BLaER1 (cell line): Measurements from ENCODE around the gene PPP1R12B.

ENCODE experiments used
- H3K27ac ChIP-seq: shearing (Covaris generic); formaldehyde crosslinking; 2 replicates; pipeline ENCODE4 v1.8.1; 2022
- H3K27me3 ChIP-seq: shearing (Covaris generic); formaldehyde crosslinking; 2 replicates; pipeline ENCODE4 v1.8.1; 2022
- H3K36me3 ChIP-seq: shearing (Covaris generic); formaldehyde crosslinking; 2 replicates; pipeline ENCODE4 v1.8.1; 2022
- H3K4me1 ChIP-seq: shearing (Covaris generic); formaldehyde crosslinking; 2 replicates; pipeline ENCODE4 v1.8.1; 2022
- H3K4me2 ChIP-seq: shearing (Covaris generic); formaldehyde crosslinking; 2 replicates; pipeline ENCODE4 v1.8.1; 2022
- H3K4me3 ChIP-seq: shearing (Covaris generic); formaldehyde crosslinking; 2 replicates; pipeline ENCODE4 v1.8.1; 2022
- H3K9ac ChIP-seq: shearing (Covaris generic); formaldehyde crosslinking; 2 replicates; pipeline ENCODE4 v1.8.1; 2022
- H3K9me3 ChIP-seq: shearing (Covaris generic); formaldehyde crosslinking; 2 replicates; pipeline ENCODE4 v1.8.1; 2022
- H4K20me1 ChIP-seq: shearing (Covaris generic); formaldehyde crosslinking; 2 replicates; pipeline ENCODE4 v1.8.1; 2022
- Cebpa-rat ChIP-seq: shearing (Covaris generic); IDR thresholded peaks from 2 replicates; pipeline ENCODE4 v1.8.1; 2022

PPP1R12B gene

GRCh38 chr1:202316186-202316585 is 32.3 kb upstream of the PPP1R12B start:
- H3K4me1 ChIP-seq, result peaks cover 41% of the 10 kb centered on the region
- no peaks in the 10 kb centered on the region for H3K27me3 ChIP-seq
- no peak overlapping the region for H3K27ac ChIP-seq
- H3K36me3 ChIP-seq, result peaks cover 41% of the 10 kb centered on the region
- H3K4me2 ChIP-seq, result no peak overlapping the region
- no peaks in the 10 kb centered on the region for H3K9me3 ChIP-seq
- TF ChIP-seq Cebpa-rat, result no peak
- H3K4me3 ChIP-seq, result no peak overlapping the region
- no peak overlapping the region for H3K9ac ChIP-seq
- no peaks in the 10 kb centered on the region for H4K20me1 ChIP-seq

- no peak for TF ChIP-seq Cebpa-rat
- Histone ChIP-seq H3K4me2 (no peak overlapping the region), H4K20me1 (no peaks in the 10 kb centered on the region), H3K4me1 (peaks cover 23% of the 10 kb centered on the region), H3K27ac (no peak overlapping the region), H3K27me3 (no peaks in the 10 kb centered on the region), H3K4me3 (no peak overlapping the region), H3K36me3 (peaks cover 41% of the 10 kb centered on the region), H3K9ac (no peak overlapping the region), H3K9me3 (no peaks in the 10 kb centered on the region)
These were observed 30.3 kb upstream of the PPP1R12B start for GRCh38 chr1:202317941-202318925.

DNA sequence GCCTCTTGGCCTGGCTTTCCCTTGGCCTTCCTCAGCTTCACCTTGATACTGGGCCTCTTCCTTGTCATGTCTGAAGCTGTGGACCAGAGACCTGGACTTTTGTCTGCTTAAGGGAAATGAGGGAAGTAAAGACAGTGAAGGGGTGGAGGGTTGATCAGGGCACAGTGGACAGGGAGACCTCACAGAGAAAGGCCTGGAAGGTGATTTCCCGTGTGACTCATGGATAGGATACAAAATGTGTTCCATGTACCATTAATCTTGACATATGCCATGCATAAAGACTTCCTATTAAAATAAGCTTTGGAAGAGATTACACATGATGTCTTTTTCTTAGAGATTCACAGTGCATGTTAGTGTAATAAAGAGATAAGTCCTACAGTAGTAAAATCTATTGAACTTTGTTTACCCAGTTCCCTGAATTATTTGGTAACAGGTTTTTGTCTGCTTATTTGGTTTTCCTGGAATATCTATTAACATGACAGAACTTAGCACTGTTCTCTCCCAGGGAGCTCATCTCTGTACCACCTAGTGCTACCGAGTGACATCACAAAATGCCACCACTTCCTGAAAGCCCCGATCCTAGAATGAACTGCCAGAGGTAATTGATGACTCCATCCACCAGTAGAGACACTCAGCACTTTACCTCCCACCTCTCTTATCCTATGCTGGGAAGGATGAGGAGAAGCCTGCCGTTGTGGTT is 29.0 kb upstream of the PPP1R12B start:
- Histone ChIP-seq H3K4me2 (no peak overlapping the region), H4K20me1 (no peaks in the 10 kb centered on the region), H3K27ac (no peak overlapping the region), H3K4me1 (peaks cover 21% of the 10 kb centered on the region), H3K27me3 (no peaks in the 10 kb centered on the region), H3K9me3 (no peaks in the 10 kb centered on the region), H3K4me3 (no peak overlapping the region), H3K36me3 (peaks cover 40% of the 10 kb centered on the region), H3K9ac (no peak overlapping the region)
- TF ChIP-seq Cebpa-rat, result no peak

DNA sequence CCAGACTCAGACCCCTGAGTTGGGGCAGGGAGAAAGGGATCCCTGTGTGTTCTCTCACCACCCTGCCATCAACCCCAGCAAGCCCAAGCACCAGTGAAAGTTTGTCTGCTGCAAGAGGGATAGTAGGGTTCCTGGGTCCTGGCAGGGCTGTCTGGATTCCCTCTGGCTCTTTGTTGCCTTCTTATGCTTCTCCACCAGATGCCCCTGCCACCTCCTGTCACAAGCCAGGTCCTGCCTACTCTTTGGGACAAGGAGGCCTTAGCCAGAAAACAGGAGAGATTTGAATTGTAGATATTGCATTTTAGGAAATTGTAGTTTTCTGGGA is 28.5 kb upstream of the PPP1R12B start:
- TF ChIP-seq Cebpa-rat, result no peak
- Histone ChIP-seq H3K9me3 (no peaks in the 10 kb centered on the region), H3K4me3 (no peak overlapping the region), H3K36me3 (peaks cover 34% of the 10 kb centered on the region), H3K27ac (no peak overlapping the region), H3K9ac (no peak overlapping the region), H3K27me3 (no peaks in the 10 kb centered on the region), H4K20me1 (no peaks in the 10 kb centered on the region), H3K4me1 (peaks cover 16% of the 10 kb centered on the region), H3K4me2 (no peak overlapping the region)

GRCh38 chr1:202323731-202324130 is 24.8 kb upstream of the PPP1R12B start:
- H3K27ac ChIP-seq, result no peak overlapping the region
- peaks cover 11% of the 10 kb centered on the region for H3K4me1 ChIP-seq
- H3K27me3 ChIP-seq, result no peaks in the 10 kb centered on the region
- no peak overlapping the region for H3K9ac ChIP-seq
- peak overlapping the region; percentile 36 for H3K4me2 ChIP-seq
- H3K9me3 ChIP-seq, result no peaks in the 10 kb centered on the region
- no peak overlapping the region for H3K4me3 ChIP-seq
- TF ChIP-seq Cebpa-rat, result no peak
- peaks cover 20% of the 10 kb centered on the region for H3K36me3 ChIP-seq
- H4K20me1 ChIP-seq, result no peaks in the 10 kb centered on the region

DNA sequence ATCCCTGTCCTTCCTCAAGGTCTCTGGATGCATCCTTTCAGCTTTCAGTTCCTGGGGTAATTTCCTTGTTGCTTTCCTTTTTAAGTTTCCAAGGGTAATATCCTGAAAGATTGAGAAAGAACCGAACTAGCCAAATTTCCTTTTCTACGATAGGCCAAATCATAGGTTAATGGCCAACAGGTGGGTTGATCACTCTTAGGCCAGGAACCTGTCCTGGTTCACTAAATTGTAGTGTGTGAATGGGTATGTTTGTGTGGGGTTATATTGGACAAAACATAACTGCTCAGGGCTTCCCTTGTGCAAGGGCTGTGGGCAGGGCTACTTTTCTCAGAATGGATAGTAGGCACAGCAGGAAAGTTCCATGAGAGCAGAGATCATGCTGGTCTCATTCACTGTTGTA is 23.9 kb upstream of the PPP1R12B start:
- Histone ChIP-seq H4K20me1 (no peaks in the 10 kb centered on the region), H3K9ac (no peak overlapping the region), H3K4me2 (no peak overlapping the region), H3K27ac (no peak overlapping the region), H3K4me1 (peaks cover 11% of the 10 kb centered on the region), H3K27me3 (no peaks in the 10 kb centered on the region), H3K4me3 (no peak overlapping the region), H3K9me3 (no peaks in the 10 kb centered on the region), H3K36me3 (peaks cover 21% of the 10 kb centered on the region)
- no peak for TF ChIP-seq Cebpa-rat

GRCh38 chr1:202329891-202330290 is 18.6 kb upstream of the PPP1R12B start:
- H3K9ac ChIP-seq, result no peak overlapping the region
- no peak for TF ChIP-seq Cebpa-rat
- H3K9me3 ChIP-seq, result no peaks in the 10 kb centered on the region
- H4K20me1 ChIP-seq, result no peaks in the 10 kb centered on the region
- H3K36me3 ChIP-seq, result peaks cover 57% of the 10 kb centered on the region
- no peak overlapping the region for H3K27ac ChIP-seq
- H3K4me3 ChIP-seq, result no peak overlapping the region
- H3K4me2 ChIP-seq, result no peak overlapping the region
- no peaks in the 10 kb centered on the region for H3K27me3 ChIP-seq
- no peaks in the 10 kb centered on the region; the same call in 1 of the 2 replicates for H3K4me1 ChIP-seq

- H3K27ac ChIP-seq, result no peak overlapping the region
- no peaks in the 10 kb centered on the region for H4K20me1 ChIP-seq
- TF ChIP-seq Cebpa-rat, result no peak
- H3K4me3 ChIP-seq, result no peak overlapping the region
- peaks cover 60% of the 10 kb centered on the region for H3K36me3 ChIP-seq
- H3K9ac ChIP-seq, result no peak overlapping the region
- no peaks in the 10 kb centered on the region for H3K9me3 ChIP-seq
- no peak overlapping the region for H3K4me2 ChIP-seq
- peaks cover 8% of the 10 kb centered on the region for H3K4me1 ChIP-seq
- no peaks in the 10 kb centered on the region for H3K27me3 ChIP-seq
These were observed 14.6 kb upstream of the PPP1R12B start for GRCh38 chr1:202333861-202334260.

DNA sequence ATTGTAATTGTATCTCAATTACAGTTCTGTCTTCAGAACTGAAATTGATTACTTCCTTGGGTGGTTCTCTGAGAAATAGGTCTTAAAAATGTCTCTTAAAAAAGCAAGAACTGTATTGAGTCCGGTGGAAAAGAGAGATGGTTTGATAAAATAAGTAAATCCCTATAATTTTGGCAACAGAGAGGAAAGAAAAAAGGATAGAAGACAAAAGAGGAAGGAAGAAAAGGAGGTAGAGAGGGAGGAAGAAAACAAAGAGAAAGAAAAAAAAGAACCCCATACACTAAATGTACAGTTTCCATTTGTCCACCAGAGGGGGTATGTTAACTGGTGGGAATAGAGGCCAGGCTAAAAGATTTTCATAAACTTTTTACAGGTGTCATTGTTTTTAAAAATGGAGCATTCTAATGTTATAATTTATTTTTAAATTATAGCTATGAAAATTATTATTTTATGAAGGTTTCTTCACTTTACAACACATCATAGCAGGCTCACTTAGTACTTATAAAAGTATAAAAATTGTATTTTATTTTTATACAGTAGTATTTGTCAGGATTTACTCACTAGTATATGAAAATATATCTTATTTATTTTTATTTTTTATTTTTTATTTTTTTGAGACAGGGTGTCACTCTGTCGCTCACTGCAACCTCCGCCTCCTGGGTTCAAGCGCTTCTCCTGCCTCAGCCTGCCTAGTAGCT is 4.7 kb upstream of the PPP1R12B start:
- H3K4me3 ChIP-seq, result no peak overlapping the region
- no peaks in the 10 kb centered on the region for H3K27me3 ChIP-seq
- no peak overlapping the region for H3K9ac ChIP-seq
- no peaks in the 10 kb centered on the region for H3K36me3 ChIP-seq
- TF ChIP-seq Cebpa-rat, result no peak
- peak overlapping the region; percentile 48 for H3K4me2 ChIP-seq
- H4K20me1 ChIP-seq, result no peaks in the 10 kb centered on the region
- H3K4me1 ChIP-seq, result peaks cover 39% of the 10 kb centered on the region
- H3K27ac ChIP-seq, result peak overlapping the region; percentile 23; the same call in 1 of the 2 replicates
- H3K9me3 ChIP-seq, result no peaks in the 10 kb centered on the region
